Measurements from ENCODE around the gene BHLHE40. TPM values are rescaled to one million over a fixed set of nuclear protein-coding genes. Genes with fewer than 3 reads are reported as not detected.

BHLHE40 gene
- total and polyA plus RNA-seq, 2 experiments from 2014 or later, result 1.7 to 2.2 TPM

DNA sequence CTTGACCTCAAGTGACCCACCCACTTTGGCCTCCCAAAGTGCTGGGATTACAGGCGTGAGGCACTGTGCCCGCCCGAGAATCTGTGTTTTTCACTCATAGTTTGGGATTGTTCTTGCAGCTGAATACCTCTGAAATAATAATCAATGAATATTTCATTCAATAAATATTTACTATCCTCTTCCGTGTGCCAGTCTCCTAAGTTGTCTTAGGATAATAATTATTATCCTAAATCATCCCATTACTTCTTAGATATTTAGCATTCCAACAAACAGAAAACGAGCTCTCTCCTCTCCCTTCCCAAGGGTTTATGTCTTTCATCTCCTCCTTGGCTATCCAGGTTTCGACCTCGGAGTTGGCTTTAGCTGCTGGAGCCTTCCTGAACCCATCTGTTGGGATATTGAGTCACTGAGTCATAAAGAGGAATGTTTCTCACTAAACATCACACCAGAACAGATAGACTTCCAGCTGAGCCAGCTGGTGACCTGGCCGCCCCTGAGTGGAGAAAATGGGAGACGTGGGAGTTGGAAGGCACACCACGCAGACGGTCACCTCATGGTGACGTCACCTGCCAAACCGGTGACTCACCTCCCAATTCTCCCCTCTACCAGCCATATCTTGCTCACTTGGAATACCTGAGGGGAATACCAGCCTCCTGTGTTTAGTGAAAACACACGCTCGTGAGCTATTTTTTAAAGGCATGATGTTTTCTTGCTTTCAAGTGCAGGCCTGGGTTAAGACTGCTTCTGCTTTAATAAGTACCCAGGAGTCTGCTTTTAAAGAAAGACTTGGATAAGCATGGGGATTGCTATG, 43.9 kb downstream of the BHLHE40 start:
- H3K36me3 Mint-ChIP-seq (ENCODE audit: low read depth), result peaks cover 2% of the 10 kb centered on the region; the same call in 1 of the 3 replicates
- Histone ChIP-seq H3K36me3 (ENCODE audit: insufficient read depth) (no peaks in the 10 kb centered on the region), H3K4me3 (no peak overlapping the region), H3K4me1 (ENCODE audit: insufficient read depth) (0 out of 2 replicates have a peak, but pooled peaks cover 6% of the 10 kb centered on the region), H2AFZ (no peak overlapping the region), H3K4me2 (no peak overlapping the region), H3F3A (replicated peaks; ENCODE audit: low read depth) (no peaks in the 10 kb centered on the region), H3K79me2 (replicated peaks; ENCODE audit: insufficient read depth) (no peaks in the 10 kb centered on the region), H3K9me2 (ENCODE audit: insufficient read depth) (no peaks in the 10 kb centered on the region), H3K27ac (ENCODE audit: low read depth) (no peak overlapping the region), H4K20me1 (replicated peaks; ENCODE audit: insufficient read depth) (no peaks in the 10 kb centered on the region), H3K27me3 (ENCODE audit: insufficient read depth) (peaks cover 3% of the 10 kb centered on the region; the same call in 1 of the 2 replicates)
- H3K27ac Mint-ChIP-seq, result no peak overlapping the region
- no peak overlapping the region for H3K4me3 Mint-ChIP-seq
- DNase-seq (ENCODE audit: low spot score) (peak; percentile 31), ATAC-seq (no peak)
- H3K9me3 Mint-ChIP-seq, result no peaks in the 10 kb centered on the region; the same call in 2 of the 3 replicates
- peaks cover 11% of the 10 kb centered on the region for H3K27me3 Mint-ChIP-seq (ENCODE audit: insufficient read depth, low read depth, poor library complexity)
- peaks cover 6% of the 10 kb centered on the region; the same call in 2 of the 3 replicates for H3K4me1 Mint-ChIP-seq
- TF ChIP-seq, protein P1, sequence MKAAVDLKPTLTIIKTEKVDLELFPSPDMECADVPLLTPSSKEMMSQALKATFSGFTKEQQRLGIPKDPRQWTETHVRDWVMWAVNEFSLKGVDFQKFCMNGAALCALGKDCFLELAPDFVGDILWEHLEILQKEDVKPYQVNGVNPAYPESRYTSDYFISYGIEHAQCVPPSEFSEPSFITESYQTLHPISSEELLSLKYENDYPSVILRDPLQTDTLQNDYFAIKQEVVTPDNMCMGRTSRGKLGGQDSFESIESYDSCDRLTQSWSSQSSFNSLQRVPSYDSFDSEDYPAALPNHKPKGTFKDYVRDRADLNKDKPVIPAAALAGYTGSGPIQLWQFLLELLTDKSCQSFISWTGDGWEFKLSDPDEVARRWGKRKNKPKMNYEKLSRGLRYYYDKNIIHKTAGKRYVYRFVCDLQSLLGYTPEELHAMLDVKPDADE (IDR thresholded peaks at IDR 0.05), result no peak
- TF ChIP-seq REST (IDR thresholded peaks at IDR 0.05; ENCODE audit: unreplicated experiment) (no peak), ZNF462 (CRISPR knock-in tag; IDR thresholded peaks at IDR 0.05) (no peak), ZNF114 (CRISPR knock-in tag; IDR thresholded peaks at IDR 0.05) (no peak), EZH2phosphoT487 (IDR thresholded peaks at IDR 0.05; ENCODE audit: unreplicated experiment) (no peak), POLR2AphosphoS5 (IDR thresholded peaks at IDR 0.05; ENCODE audit: low read depth) (no peak), STAT1 (IDR thresholded peaks at IDR 0.05; ENCODE audit: unreplicated experiment) (no peak), CTCF (conservative IDR thresholded peaks at IDR 0.05; ENCODE audit: low read depth in 2 of 2) (no peak), ZNF331 (CRISPR knock-in tag; IDR thresholded peaks at IDR 0.05; ENCODE audit: low read depth) (no peak), EZH2 (IDR thresholded peaks at IDR 0.05; ENCODE audit: low read depth, unreplicated experiment) (no peak), CREB1 (CRISPR knock-in tag; IDR thresholded peaks at IDR 0.05; ENCODE audit: low read depth) (no peak), JUNB (IDR thresholded peaks at IDR 0.05; ENCODE audit: unreplicated experiment) (no peak), NANOG (IDR thresholded peaks at IDR 0.05; ENCODE audit: borderline replicate concordance) (no peak)
